ENCODE data around the gene SUMO3. TPM values are rescaled to one million over a fixed set of nuclear protein-coding genes. Genes with fewer than 3 reads are reported as not detected.

The SUMO3 gene
- total RNA-seq, 1 experiment from 2014 or later = 81.7 TPM

DNA sequence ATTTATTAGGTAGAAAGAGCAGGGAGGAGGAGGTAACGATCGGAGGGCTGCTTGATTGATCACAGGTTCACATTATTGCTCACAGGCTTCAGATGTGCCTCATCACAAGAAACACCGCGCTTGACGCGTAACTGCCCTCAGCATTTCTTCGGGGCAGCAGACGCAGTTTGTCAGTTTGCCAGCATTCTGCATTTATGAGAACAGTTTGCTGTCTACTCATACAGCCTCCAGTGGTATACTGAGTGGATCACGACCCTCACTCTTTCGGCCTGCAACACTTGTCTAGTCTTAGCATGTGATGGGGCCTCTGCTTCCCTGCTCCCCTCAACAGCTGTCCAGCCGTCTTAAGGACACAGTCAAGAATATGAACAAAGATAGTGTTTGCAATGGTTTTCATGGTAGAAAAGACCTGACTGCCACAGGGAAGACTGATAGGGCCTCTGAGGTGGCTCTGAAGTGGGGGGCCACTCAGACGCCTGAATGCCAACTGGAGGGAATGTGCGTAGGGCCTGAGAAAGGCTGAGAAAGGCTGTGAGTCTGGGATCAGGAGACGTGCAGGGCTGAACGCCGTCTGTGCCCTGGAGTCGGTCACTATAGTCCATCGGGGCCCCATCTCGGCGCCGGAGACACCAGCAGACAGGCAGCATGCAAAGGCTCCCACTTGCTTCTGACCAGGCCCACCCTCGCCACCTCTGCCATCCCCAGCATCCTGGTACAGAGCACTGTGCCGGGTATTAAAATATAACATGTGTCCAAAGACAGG, 61.3 kb downstream of the SUMO3 start (continued):
- TF ChIP-seq TEAD4 (CRISPR knock-in tag; IDR thresholded peaks at IDR 0.05) (no peak), NFE2L1 (CRISPR knock-in tag; IDR thresholded peaks at IDR 0.05) (no peak), ETV6 (CRISPR knock-in tag; IDR thresholded peaks at IDR 0.05) (no peak), FOXP1 (CRISPR knock-in tag; IDR thresholded peaks at IDR 0.05; ENCODE audit: borderline replicate concordance) (no peak), TEAD1 (CRISPR knock-in tag; IDR thresholded peaks at IDR 0.05) (no peak), TP53 (CRISPR knock-in tag; IDR thresholded peaks at IDR 0.05) (no peak), NR2C2 (CRISPR knock-in tag; IDR thresholded peaks at IDR 0.05) (no peak), ATF1 (CRISPR knock-in tag; IDR thresholded peaks at IDR 0.05) (no peak)
- TF ChIP-seq, protein P1, sequence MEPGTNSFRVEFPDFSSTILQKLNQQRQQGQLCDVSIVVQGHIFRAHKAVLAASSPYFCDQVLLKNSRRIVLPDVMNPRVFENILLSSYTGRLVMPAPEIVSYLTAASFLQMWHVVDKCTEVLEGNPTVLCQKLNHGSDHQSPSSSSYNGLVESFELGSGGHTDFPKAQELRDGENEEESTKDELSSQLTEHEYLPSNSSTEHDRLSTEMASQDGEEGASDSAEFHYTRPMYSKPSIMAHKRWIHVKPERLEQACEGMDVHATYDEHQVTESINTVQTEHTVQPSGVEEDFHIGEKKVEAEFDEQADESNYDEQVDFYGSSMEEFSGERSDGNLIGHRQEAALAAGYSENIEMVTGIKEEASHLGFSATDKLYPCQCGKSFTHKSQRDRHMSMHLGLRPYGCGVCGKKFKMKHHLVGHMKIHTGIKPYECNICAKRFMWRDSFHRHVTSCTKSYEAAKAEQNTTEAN (CRISPR knock-in tag; IDR thresholded peaks at IDR 0.05) = no peak
- TF ChIP-seq, protein P2, sequence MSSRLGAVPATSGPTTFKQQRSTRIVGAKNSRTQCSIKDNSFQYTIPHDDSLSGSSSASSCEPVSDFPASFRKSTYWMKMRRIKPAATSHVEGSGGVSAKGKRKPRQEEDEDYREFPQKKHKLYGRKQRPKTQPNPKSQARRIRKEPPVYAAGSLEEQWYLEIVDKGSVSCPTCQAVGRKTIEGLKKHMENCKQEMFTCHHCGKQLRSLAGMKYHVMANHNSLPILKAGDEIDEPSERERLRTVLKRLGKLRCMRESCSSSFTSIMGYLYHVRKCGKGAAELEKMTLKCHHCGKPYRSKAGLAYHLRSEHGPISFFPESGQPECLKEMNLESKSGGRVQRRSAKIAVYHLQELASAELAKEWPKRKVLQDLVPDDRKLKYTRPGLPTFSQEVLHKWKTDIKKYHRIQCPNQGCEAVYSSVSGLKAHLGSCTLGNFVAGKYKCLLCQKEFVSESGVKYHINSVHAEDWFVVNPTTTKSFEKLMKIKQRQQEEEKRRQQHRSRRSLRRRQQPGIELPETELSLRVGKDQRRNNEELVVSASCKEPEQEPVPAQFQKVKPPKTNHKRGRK (CRISPR knock-in tag; IDR thresholded peaks at IDR 0.05; ENCODE audit: borderline replicate concordance) = no peak
- TF ChIP-seq, protein P3, sequence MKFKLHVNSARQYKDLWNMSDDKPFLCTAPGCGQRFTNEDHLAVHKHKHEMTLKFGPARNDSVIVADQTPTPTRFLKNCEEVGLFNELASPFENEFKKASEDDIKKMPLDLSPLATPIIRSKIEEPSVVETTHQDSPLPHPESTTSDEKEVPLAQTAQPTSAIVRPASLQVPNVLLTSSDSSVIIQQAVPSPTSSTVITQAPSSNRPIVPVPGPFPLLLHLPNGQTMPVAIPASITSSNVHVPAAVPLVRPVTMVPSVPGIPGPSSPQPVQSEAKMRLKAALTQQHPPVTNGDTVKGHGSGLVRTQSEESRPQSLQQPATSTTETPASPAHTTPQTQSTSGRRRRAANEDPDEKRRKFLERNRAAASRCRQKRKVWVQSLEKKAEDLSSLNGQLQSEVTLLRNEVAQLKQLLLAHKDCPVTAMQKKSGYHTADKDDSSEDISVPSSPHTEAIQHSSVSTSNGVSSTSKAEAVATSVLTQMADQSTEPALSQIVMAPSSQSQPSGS (CRISPR knock-in tag; IDR thresholded peaks at IDR 0.05; ENCODE audit: borderline replicate concordance, low read depth) = no peak
- TF ChIP-seq, protein P4, sequence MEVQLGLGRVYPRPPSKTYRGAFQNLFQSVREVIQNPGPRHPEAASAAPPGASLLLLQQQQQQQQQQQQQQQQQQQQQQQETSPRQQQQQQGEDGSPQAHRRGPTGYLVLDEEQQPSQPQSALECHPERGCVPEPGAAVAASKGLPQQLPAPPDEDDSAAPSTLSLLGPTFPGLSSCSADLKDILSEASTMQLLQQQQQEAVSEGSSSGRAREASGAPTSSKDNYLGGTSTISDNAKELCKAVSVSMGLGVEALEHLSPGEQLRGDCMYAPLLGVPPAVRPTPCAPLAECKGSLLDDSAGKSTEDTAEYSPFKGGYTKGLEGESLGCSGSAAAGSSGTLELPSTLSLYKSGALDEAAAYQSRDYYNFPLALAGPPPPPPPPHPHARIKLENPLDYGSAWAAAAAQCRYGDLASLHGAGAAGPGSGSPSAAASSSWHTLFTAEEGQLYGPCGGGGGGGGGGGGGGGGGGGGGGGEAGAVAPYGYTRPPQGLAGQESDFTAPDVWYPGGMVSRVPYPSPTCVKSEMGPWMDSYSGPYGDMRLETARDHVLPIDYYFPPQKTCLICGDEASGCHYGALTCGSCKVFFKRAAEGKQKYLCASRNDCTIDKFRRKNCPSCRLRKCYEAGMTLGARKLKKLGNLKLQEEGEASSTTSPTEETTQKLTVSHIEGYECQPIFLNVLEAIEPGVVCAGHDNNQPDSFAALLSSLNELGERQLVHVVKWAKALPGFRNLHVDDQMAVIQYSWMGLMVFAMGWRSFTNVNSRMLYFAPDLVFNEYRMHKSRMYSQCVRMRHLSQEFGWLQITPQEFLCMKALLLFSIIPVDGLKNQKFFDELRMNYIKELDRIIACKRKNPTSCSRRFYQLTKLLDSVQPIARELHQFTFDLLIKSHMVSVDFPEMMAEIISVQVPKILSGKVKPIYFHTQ (CRISPR knock-in tag; IDR thresholded peaks at IDR 0.05) = no peak
- TF ChIP-seq, protein P5, sequence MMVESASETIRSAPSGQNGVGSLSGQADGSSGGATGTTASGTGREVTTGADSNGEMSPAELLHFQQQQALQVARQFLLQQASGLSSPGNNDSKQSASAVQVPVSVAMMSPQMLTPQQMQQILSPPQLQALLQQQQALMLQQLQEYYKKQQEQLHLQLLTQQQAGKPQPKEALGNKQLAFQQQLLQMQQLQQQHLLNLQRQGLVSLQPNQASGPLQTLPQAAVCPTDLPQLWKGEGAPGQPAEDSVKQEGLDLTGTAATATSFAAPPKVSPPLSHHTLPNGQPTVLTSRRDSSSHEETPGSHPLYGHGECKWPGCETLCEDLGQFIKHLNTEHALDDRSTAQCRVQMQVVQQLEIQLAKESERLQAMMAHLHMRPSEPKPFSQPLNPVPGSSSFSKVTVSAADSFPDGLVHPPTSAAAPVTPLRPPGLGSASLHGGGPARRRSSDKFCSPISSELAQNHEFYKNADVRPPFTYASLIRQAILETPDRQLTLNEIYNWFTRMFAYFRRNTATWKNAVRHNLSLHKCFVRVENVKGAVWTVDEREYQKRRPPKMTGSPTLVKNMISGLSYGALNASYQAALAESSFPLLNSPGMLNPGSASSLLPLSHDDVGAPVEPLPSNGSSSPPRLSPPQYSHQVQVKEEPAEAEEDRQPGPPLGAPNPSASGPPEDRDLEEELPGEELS (CRISPR knock-in tag; IDR thresholded peaks at IDR 0.05) = no peak
- TF ChIP-seq, protein P6, sequence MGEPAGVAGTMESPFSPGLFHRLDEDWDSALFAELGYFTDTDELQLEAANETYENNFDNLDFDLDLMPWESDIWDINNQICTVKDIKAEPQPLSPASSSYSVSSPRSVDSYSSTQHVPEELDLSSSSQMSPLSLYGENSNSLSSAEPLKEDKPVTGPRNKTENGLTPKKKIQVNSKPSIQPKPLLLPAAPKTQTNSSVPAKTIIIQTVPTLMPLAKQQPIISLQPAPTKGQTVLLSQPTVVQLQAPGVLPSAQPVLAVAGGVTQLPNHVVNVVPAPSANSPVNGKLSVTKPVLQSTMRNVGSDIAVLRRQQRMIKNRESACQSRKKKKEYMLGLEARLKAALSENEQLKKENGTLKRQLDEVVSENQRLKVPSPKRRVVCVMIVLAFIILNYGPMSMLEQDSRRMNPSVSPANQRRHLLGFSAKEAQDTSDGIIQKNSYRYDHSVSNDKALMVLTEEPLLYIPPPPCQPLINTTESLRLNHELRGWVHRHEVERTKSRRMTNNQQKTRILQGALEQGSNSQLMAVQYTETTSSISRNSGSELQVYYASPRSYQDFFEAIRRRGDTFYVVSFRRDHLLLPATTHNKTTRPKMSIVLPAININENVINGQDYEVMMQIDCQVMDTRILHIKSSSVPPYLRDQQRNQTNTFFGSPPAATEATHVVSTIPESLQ (CRISPR knock-in tag; IDR thresholded peaks at IDR 0.05) = no peak
- TF ChIP-seq, protein P7, sequence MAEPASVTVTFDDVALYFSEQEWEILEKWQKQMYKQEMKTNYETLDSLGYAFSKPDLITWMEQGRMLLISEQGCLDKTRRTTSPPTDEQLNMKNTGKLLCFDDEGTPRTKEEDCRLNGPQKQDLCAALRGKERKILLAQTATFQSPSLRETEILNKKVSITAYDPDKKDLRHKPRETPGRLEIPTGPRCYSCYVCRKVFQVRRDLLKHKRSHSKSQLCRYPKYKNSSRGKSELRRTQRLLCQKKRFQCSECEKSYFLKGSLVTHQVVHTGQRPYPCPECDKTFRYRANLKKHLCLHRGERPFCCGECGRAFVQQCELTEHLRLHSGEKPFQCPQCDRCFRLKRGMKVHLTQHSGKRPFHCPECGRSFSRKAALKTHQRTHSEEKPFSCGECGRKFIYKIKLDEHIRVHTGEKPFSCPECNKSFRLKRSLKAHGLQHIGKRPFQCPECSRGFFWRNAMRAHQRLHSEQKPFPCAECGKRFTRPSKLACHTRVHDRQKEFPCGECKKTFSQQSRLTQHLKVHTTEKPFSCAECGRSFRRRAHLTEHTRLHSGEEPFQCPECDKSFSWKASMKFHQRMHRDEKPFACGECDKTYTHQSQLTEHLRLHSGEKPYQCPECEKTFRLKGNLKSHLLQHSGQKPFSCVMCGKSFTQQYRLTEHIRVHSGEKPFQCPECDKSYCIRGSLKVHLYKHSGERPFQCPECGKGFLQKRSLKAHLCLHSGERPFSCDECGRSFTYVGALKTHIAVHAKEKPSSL (CRISPR knock-in tag; conservative IDR thresholded peaks at IDR 0.05) = no peak
- TF ChIP-seq, protein P8, sequence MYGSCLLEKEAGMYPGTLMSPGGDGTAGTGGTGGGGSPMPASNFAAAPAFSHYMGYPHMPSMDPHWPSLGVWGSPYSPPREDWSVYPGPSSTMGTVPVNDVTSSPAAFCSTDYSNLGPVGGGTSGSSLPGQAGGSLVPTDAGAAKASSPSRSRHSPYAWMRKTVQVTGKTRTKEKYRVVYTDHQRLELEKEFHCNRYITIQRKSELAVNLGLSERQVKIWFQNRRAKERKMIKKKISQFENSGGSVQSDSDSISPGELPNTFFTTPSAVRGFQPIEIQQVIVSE (CRISPR knock-in tag; IDR thresholded peaks at IDR 0.05; ENCODE audit: borderline replicate concordance) = no peak
- TF ChIP-seq, protein P9, sequence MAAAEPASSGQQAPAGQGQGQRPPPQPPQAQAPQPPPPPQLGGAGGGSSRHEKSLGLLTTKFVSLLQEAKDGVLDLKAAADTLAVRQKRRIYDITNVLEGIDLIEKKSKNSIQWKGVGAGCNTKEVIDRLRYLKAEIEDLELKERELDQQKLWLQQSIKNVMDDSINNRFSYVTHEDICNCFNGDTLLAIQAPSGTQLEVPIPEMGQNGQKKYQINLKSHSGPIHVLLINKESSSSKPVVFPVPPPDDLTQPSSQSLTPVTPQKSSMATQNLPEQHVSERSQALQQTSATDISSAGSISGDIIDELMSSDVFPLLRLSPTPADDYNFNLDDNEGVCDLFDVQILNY (CRISPR knock-in tag; IDR thresholded peaks at IDR 0.05) = no peak
